Activated T-helper 1 cell treated with anti-CD3 and anti-CD28 coated beads, Interleukin-2, amount 50 U/mL, for 16 hours (primary cell): ENCODE results near the gene GNAZ.
"Not testable (repeated sequence)": the region's sequence is repeated elsewhere in the genome, so short reads cannot be mapped to it uniquely, and the experiment has no call there.

ENCODE experiments used
- DNase-seq, 2 donors: peaks; one replicate each; pipeline ENCODE4 v3.0.0-alpha.2; 2020; ENCODE audit warnings: low read depth in 1 of 2, low spot score in 1 of 2

Gene GNAZ

DNA sequence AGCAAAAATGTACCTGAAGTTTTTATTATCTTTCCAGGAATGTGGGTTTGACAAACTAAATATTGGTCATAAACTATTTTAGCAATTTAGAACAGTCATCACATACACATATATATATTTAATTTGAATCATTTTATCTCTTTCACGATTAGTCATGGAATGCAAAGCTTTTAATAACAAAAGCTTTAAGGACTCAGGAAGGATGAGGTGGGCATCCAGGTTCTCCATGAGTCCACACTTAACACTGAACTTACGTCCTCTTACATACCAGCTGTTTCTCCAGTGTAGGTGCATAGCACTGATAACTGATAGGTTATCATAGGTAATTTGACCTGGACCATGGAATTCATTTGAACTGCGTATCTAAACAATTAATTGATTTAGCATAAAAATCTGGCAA lies 28.1 kb upstream of the GNAZ start:
- no peak for DNase-seq

DNA sequence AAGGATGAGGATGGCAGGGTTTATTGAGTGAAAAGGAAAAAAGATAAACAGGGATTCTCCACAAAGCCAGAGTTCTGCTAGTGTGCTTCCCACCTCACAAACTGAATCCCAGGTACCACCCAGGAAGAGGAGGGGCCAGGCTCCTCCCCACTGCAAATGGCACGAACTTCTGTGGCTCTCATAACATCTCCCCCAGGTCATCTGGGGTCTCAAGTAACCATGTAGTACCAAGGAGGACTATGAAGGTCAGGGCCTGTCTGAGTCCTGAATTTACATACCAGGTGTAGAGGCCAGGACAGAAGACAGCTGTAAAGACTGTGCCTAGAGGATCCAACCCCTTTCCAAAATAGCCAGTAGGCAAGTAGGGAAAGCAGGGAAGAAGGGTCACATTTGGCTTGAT lies 25.7 kb upstream of the GNAZ start:
- no peak for DNase-seq

DNA sequence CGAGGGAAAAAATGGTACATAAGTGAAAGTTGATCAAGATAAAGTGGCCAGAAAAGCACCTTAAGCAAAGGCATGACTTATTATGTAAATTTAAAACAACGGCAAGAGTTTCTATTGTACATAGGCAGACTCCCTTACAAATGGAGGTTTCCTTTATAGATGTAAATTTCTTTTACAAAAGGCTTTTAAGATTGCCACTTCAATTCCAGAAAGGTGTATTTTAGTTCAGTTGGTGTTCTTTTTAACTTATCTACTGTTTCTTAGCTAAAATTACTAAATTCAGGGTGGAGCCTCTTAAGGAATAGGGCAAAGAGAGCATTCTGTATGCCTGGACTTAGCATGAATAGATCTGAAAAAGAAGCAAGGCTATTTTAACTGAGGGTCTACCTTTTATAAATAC lies 24.9 kb upstream of the GNAZ start:
- no peak for DNase-seq

DNA sequence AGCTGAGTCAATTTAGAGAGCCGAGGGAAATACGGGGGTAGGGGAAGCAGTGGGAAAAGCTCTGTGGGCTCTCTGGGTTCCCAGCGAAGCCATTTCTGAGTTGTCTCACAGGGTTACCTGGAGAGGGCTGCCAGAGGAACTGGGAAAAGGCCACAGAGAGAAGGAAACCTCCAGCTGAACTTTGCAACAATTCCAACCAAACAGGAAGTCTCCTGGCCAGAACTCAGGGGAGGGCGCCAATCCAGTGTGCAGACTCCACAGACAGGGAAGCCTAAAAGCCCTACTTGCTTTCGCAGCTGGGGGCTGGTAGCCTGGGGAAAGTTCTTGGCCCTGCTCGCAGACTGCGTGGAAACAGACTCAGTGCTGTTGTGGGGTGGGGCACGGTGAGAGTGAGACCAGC lies 23.1 kb upstream of the GNAZ start:
- no peak for DNase-seq

DNA sequence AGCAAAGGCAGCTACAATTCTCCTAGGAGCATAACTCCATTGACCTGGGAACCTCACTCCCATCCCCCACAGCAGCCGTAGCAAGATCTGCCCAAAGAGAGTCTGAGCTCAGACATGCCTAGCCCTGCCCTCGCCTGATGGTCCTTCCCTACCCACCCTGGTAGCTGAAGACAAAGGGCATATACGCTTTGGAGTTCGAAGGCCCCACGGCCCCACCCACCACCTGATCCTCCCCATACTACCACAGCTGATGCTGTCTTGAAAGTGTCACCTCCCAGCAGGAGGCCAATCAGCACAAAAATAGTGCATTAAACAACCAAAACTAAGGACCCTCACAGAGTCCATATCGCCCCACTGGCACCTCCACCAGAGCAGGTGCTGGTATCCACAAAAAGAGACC lies 22.6 kb upstream of the GNAZ start:
- DNase-seq, result no peak

DNA sequence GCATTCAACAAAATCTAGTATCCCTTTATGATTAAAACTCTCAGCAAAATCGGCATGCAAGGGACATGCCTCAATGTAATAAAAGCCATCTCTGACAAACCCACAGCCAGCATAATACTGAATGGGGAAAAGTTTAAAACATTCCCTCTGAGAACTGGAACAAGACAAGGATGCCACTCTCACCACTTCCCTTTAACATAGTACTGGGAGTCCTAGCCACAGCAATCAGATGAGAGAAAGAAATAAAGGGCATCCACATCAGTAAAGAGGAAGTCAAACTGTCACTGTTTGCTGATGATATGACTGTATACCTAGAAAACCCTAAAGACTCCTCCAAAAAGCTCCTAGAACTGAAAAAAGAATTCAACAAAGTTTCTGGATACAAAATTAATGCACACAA lies 19.8 kb upstream of the GNAZ start:
- DNase-seq, result not testable (repeated sequence)

DNA sequence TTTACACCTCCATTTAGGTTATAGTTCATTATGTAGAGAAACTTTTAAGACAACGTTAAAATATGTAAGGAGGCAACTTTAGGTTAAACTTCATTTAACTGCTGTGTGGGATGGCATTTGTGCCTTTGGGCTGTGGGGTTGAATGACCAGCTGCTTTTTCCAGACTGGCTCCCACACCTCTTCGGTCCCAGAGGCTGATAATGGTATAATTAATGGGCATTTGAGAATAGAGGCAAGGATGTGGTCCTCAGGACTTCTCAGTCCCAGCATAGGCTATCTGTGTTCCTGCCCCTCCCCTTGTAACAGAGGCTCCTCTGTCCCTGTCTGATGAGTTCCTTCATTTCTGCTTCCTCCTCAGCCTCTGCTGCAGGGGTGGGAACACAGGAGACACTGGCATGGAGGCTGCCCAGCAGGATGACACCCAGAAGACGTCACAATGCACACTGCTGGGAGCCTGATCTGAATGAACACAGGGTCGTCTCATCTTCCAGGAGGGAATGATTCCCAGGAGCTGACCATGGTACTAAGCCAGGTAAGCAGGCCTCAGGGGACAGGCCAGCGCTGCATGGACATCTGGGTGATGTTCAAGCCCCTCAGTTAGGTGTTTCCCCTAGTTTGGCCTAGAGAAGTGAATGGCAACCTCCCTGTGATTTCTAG lies 17.1 kb upstream of the GNAZ start:
- DNase-seq, result no peak

DNA sequence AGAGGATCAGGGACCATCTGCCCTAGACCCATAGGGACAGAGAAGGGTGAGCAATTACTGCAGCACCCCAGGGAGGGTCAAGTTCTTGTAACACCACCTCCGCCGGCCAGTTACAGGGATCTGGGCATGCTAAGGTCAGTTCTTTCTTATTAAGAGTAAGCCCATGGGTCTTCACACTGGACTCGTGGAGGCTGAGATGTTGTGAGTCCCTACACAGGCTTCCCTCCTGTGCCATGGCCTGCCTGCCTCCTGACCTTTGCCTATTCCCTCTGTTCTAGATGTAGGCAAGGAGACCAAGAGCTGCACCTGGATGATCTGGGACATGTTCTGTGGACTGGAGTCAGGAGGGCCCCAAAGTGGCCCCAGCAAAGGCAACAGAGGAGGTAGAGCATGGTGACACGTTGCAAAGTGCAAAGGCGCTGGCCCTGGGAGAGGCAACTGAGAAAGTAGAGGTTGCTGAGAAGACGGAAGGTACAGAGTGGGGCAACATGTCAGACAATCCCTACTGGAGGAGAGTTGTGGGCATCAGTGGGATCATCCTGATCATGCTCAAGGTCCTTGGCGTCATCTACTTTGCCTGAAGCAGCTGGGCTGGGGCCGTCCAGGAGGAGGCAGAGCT lies 16.3 kb upstream of the GNAZ start:
- DNase-seq, result no peak

DNA sequence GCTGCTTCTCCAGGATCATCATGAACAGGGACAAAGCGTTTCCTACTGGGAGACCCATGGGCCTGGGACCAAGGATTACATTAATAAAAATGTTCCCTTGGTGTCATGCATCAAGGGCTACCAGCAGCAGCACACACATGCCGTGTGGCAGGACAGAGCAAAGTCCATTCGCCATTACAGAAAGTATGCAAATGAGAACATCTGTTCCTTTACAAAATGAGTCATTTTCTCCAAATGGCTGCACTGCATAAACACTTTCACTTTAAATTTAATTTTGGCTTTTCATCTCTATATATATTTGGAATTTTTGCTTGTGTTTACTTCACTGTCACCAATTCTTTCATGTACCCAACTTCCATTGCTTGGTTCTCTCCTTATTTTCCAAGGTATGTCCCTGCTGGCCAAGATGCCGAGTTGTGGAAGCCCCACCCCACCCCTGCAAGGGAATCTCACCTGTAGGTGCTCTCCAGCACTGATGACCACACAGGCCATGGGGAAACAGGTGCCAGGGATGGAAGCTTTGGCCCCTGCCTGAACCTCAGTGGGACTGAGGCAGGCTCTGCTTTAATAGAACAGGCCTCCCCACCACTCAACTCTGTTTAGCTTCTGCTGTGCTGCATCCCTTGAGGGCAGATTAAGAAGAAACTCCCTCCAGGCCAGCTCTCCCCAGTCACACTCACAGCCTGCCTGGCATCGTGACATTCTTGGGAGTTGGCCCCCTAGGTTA lies 15.6 kb upstream of the GNAZ start:
- DNase-seq, result no peak

DNA sequence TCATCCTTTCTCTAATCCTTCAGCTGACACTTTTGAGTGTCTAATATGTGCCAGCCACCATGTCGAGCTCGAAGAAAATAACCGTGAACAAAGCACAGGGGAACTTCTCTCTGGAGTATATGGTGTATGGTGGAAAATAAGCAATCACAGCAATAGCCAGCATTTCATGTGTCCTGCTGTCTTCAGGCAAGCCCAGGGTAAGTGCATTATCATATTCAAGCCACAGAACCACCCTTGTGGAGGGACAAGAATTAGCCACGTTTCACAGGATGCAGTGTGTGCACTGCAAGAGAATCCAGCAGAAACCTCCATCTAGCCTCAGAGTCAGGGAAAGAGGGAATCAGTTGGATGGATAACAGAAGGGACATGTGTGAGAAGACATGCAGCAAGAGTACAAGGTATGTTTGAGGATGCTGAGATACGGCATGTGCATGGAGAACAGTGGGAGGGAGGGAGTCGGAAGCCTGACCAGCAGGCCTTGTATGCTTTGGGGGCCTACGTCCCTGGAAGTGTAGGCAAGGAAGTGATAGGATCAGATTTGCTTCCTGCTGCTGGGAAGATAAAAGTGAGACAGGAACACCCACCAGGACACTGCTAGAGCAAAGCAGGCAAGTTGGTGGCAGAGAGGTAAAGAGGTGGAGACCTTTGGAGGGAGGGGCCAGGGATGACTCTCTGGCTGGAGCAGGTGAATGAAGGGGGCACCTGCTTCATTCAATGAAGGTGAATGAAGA lies 14.7 kb upstream of the GNAZ start:
- no peak for DNase-seq

DNA sequence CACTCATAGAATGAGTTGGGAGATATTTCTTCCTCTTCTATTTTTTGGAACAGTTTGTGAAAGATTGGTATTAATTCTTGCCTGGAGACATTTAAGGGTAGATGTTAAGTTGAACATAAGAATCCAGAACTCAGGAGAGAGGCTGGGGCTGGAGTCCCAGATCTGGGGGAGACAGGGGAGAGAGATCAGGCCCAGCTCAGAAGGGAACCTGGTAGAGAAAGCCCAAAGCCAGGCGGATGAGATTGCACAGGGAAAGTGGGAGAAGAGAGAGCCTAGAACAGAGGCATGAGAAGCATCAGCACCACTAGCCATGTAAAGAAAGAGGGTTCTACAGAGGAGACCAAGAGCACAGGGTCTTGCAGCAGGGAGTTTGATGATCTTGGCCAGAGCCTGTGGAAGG lies 13.0 kb upstream of the GNAZ start:
- no peak for DNase-seq

DNA sequence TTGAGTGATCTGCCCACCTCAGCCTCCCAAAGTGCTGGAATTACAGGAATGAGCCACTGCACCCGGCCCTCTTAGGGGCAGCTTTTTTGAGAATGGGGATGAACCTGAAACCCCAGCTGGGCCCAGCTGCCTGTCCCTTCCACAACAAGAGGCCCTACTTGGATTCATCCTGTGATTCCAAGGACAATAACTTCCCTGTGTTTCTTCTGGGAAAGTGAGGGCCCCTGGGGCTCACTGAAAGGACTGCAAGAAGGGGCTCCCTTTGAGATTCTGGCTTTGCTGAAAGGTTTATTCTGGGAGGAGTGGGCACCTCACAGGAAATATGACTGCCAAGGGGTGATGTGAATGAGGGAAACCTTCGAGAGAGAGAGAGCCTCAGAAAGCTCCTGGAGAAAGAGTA lies 12.3 kb upstream of the GNAZ start:
- DNase-seq, result no peak

DNA sequence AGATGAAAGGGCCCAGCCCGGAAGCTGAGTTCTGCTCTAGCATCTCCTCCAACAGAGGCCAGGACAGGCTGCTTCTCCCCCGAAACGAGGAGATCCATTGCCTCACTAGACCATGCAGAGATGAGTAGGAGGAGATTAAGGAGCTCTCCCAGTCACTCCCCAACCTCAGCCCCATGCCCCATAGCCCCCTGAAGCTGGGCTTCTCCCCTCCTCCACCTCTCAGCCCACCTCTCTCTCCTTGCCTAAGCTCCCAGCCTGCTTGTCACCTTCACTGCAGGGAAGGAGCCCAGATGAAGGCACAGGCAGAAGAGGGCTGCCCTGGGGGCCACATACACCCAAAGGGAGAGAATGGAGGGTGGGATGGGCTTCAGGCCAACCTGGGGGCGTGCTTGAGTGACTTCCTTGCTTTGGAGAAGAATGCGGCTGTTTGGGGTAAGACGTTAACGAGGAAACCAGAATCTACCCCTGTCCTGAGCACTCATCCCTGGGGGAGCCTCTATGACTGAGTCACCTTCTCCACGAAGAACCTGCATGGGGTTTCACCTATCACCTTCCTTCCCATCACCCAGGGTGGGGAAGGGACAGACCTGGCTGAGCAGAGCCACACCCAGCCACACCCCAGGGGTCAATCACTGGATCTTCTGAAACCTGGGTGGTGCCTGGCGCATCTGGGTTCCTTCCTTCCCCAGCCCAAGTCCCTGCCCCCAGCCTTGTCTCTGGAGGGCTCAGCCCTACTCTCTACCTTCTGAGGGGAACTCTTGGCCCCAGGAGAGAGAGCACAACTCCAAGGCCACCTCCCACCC lies 11.6 kb upstream of the GNAZ start:
- DNase-seq, result no peak

DNA sequence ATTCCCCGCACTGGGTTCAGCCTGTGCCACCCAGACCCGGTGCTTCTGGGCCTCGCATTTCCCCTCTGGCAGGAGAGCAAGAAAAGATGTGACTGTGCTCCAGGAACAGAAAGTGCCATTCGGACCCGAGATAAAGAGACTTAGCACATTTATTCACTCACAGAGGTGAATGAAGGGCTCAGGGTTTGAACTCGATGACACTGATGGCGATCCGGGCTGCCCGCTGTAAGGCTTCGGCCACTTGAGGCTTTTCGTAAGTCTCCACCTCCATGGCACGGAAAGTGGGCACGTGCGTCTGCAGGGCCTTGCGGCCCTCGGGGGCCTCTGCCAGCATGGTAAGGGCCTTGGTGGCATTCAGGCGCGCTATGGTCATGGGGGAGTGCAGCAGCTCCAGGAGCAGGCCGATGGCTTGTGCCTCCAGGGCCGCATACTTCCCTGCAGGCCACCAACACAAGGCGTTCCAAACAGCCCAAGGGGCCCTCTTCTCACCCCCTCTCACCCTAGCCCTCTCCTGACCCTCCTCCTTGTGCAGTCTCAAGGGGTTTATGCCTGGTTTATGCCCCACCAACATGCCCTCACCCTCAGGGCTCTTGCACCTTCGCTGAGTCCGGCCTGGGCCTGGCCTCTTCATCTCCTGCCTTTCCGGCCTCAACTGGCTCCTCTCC lies 10.9 kb upstream of the GNAZ start:
- DNase-seq, result no peak

DNA sequence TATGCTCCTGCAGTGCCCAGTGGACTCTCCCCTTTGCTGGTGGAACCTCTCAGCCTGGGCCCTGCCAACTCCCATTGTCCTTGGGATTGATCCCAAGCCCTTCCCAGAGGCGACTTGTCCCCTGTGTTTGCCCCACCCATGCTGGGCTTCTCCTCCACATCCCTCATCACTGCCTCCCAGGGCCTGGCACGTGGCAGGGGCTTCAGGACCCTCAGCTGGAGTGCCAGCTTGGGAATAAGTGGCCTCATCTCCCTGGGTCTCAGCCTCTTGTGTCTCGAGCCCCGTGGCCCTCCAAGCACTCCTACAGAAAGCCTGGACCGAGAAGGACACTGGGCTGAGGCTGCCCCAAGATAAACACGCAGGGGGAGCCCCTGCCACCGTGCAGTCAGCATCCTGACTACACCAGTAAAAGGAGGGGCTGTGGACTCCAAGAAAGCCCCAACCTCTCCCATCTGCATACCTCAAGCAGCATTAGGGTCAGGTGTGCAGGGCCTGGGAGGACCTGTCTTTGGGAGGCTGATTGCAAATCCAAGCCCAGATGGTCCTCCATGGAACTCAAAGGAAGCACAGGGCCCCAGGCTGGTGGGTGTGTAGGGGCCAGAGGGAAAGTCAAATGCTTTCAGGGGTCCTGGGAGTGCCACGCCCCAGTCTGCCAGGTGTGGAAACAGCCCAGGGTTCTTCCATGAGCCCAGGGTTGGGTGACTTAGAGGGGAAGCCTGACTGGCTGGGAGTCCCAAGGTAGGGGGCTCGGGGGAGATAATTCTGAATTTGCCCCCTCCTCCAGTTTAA lies 9.5 kb upstream of the GNAZ start:
- no peak for DNase-seq

DNA sequence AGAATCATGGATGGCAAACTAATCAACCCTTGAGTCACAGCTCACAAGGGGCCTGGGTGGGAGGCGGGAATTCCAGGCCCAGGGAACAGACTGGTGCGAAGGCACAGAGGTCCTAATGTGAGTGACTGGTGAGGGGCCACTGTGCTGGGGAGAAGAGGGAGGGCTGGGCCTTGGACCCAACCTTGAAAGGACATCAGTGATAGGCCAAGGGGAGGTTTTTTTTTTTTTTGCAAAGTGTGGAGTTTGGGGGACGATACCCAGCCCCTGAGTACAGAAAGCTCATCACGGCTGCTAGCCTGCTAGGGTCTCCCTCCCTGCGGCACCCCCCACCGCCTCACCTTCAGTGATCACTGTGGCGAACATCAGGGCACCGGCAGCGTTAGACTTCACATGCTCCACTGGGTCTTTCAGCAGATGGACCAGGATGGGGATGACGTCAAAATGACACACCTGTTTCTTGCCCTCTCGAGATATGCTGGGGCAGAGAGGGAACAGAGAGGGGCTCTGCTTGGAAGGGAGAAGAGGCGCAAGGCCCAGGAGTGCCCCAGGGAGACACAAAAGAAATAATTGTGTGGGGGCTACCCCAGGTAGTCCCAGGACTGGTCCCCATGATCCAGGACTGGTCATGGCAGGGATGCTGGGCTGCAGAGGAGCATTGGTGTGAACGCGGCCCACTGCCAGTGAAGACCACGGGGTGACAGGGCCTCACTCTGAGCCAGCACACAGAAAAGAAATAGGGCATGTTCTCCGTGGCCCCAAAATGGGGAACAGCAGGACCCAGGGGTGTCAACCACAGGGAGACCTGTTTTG lies 8.6 kb upstream of the GNAZ start:
- DNase-seq, result no peak

DNA sequence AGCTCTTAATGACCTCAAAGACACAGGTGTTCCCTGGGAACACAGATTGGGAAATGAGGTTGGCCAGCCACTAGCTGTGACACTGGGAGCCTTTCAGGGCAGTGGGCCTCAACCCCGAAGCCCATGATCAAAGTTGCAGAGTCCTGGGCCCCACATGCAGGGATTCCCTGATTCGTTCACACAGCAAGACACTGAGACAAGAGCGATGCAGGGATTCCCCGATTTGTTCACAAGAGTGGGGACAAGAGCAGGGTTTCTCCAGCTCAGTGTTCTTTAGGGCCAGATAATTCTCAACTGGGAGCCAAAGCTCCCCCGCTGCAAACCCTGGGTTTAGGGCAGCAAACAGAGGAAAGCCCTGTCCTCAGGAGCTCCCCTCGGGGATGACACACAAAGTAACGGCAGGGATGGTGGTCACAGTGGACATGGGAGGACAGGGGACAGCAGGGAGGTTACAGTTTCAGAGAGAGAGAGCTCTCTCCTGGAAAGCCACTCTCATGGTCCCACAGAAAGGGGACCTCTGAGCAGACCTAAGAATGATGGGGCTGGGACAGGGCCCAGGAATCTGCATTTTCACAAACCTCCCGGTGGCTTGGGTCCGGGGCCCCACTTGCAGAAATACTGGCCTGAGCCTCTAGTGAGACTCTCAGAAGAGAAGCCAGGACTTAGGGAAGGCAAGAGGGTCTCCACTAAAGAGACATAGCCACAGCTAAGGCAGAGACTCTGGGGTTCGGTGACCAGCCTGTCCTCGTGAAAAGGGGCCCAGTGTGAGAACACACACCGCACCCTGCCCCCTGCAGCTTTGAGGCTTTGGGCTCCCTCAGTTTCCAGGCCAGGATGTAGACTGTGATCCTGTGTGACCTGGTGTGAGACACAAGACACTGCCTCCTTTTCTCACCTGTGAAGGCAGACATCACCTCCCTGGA lies 7.4 kb upstream of the GNAZ start:
- DNase-seq, result no peak
